GM12864 (cell line): ENCODE data around the gene CTPS1.

Source experiments
- DNase-seq: peaks from one replicate; pipeline ENCODE4 v3.0.0-alpha.2; 2011; ENCODE audit warnings: low read depth
- H3K4me3 ChIP-seq: 2 replicates; pipeline ENCODE4 v1.5.1; 2011; ENCODE audit warnings: mild to moderate bottlenecking, low read depth, low read length, control low read depth
- TF ChIP-seq, protein P1 (sequence below): IDR thresholded peaks from 2 replicates; pipeline ENCODE4 v1.5.1; 2011; ENCODE audit warnings: low read depth, mild to moderate bottlenecking, moderate library complexity, low read length, control low read depth, inconsistent platforms; ENCODE audit errors: missing control alignments

Gene CTPS1

DNA sequence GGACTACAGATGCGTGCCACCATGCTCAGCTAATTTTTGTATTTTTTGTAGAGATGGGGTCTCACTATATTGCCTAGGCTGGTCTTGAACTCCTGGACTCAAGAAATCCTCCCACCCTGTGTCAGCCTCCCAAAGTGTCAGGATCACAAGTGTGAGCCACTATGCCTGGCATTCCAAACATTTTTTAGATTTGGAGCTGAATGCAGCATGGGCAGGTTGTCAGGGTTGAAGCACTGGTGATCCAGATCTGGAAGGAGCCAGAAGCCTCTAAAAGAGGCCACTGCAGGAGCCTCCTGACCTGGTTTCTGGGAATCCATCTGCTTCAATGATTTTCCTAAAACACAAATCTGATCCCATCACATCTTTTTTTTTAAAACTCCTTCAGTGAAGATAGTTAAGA, 1.8 kb upstream of the CTPS1 start:
- TF ChIP-seq, protein P1, sequence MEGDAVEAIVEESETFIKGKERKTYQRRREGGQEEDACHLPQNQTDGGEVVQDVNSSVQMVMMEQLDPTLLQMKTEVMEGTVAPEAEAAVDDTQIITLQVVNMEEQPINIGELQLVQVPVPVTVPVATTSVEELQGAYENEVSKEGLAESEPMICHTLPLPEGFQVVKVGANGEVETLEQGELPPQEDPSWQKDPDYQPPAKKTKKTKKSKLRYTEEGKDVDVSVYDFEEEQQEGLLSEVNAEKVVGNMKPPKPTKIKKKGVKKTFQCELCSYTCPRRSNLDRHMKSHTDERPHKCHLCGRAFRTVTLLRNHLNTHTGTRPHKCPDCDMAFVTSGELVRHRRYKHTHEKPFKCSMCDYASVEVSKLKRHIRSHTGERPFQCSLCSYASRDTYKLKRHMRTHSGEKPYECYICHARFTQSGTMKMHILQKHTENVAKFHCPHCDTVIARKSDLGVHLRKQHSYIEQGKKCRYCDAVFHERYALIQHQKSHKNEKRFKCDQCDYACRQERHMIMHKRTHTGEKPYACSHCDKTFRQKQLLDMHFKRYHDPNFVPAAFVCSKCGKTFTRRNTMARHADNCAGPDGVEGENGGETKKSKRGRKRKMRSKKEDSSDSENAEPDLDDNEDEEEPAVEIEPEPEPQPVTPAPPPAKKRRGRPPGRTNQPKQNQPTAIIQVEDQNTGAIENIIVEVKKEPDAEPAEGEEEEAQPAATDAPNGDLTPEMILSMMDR, result no peak
- H3K4me3 ChIP-seq, result no peak overlapping the region
- no peak for DNase-seq

DNA sequence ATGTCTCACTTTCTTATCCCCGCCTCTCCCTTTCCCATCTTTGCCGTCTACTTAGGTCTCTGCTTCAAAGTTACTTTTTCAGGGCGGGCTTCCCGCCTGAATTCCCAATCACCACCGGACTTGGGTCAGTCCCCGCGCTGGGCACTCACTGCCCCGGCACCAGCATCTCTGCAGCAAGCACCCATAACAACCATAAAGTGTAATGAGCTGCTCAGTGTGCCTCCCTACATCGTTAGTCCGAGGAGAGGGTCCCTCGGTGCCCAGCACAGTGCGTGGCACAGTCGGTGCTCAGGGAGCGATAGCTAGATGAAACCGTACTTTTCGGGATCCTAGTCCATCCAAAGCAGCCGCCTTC, 633 bp upstream of the CTPS1 start:
- peak overlapping the region; percentile 70 for H3K4me3 ChIP-seq
- TF ChIP-seq, protein P1, result no peak
- DNase-seq, result no peak

DNA sequence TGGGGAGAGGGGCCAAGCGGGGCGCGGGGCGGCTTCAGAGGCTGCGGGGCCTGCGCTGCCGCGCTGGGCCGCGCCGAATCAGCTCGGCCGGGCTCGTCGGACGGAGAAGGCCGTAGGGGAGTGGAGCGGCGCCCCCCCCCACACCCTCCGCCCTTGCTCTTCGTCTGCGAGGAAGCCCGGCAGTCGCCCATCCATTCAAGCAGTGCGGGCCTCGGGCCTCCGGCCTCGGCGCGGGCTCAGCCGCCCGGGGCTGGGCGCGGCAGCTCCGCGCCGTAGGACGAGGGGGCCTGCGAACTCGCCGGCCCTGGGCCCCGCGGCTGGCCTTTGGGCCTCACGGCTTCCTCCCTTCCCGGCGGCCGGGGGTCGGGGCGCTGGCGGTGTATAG, 564 bp downstream of the CTPS1 start:
- peak overlapping the region; percentile 70 for H3K4me3 ChIP-seq
- TF ChIP-seq, protein P1, result no peak
- no peak for DNase-seq

DNA sequence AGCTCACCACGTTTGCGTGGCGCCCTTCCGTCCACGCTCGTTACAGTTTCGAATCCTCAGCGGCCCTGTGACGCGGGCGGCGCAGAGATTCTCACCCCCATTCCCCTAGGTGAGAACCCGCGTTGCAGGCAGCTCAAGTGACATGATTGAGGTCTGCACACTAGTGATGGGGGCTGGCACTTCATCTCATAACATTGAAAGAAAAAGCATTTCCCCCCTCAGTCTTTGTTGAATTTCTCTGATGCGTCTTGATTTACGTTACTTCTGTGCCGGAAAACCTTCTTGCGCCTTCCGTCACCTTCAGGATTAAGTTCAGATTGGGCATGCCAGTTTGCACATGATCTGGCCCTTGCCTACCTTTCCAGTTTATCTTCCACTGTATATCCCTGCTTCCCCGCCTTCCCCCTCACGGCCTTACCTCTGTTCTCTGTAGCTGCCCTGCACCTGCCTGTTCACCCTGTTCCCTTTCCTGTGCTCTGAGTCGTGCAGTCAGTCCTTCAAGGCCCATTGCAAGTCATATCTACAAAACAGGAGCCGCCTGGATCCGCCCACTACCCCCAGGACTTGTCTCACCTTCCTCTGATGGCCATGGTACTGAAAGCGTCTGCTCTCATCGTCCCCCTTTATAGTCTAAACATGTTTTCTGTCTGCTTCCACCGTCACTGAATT, 1.1 kb downstream of the CTPS1 start:
- peak overlapping the region; percentile 70 for H3K4me3 ChIP-seq
- peak; percentile 40 for DNase-seq
- TF ChIP-seq, protein P1, result no peak

DNA sequence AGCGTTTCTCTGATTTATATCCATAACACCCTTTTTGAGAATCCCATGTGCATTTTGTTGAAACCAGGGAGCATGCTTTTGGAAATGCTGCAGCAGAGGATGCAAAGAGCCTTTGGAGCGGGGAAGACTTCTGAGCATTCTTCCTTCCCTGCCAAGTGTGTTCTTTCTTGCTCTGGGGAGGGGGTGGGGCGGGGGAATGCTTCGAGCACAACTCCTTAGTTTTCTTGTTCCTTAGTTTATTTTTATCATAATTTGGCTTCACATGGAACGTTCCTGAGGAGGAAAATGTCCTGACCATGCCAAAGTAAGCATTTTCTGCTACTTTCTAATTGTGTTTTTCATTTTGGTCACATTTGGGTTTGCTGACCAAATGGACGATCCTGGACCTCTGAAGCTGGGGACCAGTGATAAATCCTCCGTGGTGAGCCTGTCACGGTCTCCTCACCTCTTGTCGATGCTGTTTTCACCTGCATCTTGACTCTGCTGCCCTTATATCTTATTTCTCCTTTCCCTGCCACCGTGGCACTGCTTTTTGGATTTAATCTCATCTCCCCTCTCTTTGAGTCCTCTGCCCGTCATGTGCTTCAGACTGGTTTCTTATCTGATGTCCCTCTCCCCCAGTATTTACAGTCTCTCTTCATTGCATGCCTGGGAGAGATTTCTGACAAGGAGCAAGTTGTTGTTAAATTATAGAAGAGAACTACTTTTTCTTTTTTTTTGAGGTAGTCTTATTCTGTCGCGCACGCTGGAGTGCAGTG, 2.4 kb downstream of the CTPS1 start:
- DNase-seq, result no peak
- TF ChIP-seq, protein P1, result no peak
- no peak overlapping the region; the same call in 1 of the 2 replicates for H3K4me3 ChIP-seq

DNA sequence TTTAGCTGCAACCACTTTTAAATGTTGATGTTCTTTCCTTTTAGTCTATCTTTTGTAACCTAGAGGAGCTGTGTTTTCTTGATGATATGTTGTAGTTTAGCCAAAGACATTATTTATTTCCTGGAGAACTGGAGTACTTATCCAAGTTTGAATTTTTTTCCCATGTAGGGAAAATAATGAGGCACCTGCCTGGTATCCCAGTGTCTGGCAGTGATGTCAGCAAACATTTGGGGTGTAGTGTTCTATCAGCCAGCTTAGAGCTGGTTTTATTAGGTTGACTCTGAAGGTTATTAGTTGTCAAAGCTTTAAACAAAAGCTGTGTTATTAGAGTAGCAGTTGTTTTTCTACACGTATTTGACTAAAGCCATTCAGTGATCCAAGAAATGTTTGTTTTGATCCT, 3.2 kb downstream of the CTPS1 start:
- H3K4me3 ChIP-seq, result no peak overlapping the region
- TF ChIP-seq, protein P1, result no peak
- no peak for DNase-seq
